Neural cell (in vitro differentiated cells): ENCODE results near the gene CDC42BPB. TPM values are rescaled to one million over a fixed set of nuclear protein-coding genes. Genes with fewer than 3 reads are reported as not detected.

ENCODE experiments used
- H2AFZ ChIP-seq: fragments of 200-600, 300-800 bp; sonication (generic), shearing (Covaris generic); 2 replicates; pipeline ENCODE4 v1.6.0; 2014; ENCODE audit warnings: low read depth, mild to moderate bottlenecking, antibody characterized with exemption, low read length, moderate library complexity
- H3F3A ChIP-seq: fragments of 200-600 bp; shearing (Covaris generic); 2 replicates; pipeline ENCODE4 v1.6.1; 2016; ENCODE audit warnings: mild to moderate bottlenecking, moderate library complexity, mixed read lengths, antibody characterized with exemption, low read length; ENCODE audit not compliant: insufficient read depth, poor library complexity, severe bottlenecking
- H3K27ac ChIP-seq: fragments of 200-600, 300-800 bp; sonication (generic), shearing (Covaris generic); 2 replicates; pipeline ENCODE4 v1.5.1; 2014; ENCODE audit warnings: mild to moderate bottlenecking, low read length, moderate library complexity
- H3K27me3 ChIP-seq: fragments of 300-800, 200-600 bp; sonication (generic), shearing (Covaris generic); 2 replicates; pipeline ENCODE4 v1.6.0; 2014; ENCODE audit warnings: mild to moderate bottlenecking, low read depth, low read length, moderate library complexity; ENCODE audit not compliant: insufficient read depth
- H3K36me3 ChIP-seq: fragments of 300-800, 200-600 bp; sonication (generic), shearing (Covaris generic); 2 replicates; pipeline ENCODE4 v1.5.1; 2014; ENCODE audit warnings: mild to moderate bottlenecking, antibody characterized with exemption, low read length, moderate library complexity; ENCODE audit not compliant: insufficient read depth
- H3K4me2 ChIP-seq: fragments of 300-800, 200-600 bp; sonication (generic), shearing (Covaris generic); 2 replicates; pipeline ENCODE4 v1.6.0; 2014; ENCODE audit warnings: mild to moderate bottlenecking, low read length
- H3K4me3 ChIP-seq: fragments of 300-800, 200-600 bp; sonication (generic), shearing (Covaris generic); 2 replicates; pipeline ENCODE4 v1.5.1; 2014; ENCODE audit warnings: mild to moderate bottlenecking, low read length, moderate library complexity
- H3K79me2 ChIP-seq: fragments of 200-600 bp; shearing (Covaris generic); replicated peaks from 2 replicates; pipeline ENCODE4 v1.6.0; 2014; ENCODE audit warnings: mild to moderate bottlenecking, low read length, moderate library complexity; ENCODE audit not compliant: insufficient read depth
- H3K9ac ChIP-seq: fragments of 300-800, 200-600 bp; sonication (generic), shearing (Covaris generic); 2 replicates; pipeline ENCODE4 v1.6.1; 2016; ENCODE audit warnings: mild to moderate bottlenecking, low read length, mixed read lengths
- H3K9me2 ChIP-seq: fragments of 200-600 bp; shearing (Covaris generic); 2 replicates; pipeline ENCODE4 v1.6.1; 2016; ENCODE audit warnings: mild to moderate bottlenecking, low read length, mixed read lengths; ENCODE audit not compliant: insufficient read depth
- H3K9me3 ChIP-seq: fragments of 200-600, 300-800 bp; sonication (generic), shearing (Covaris generic); 2 replicates; pipeline ENCODE4 v1.6.1; 2016; ENCODE audit warnings: mild to moderate bottlenecking, mixed run types, low read length, moderate library complexity, mixed read lengths
- H4K20me1 ChIP-seq: fragments of 200-600 bp; shearing (Covaris generic); 2 replicates; pipeline ENCODE4 v1.6.1; 2016; ENCODE audit warnings: mild to moderate bottlenecking, mixed run types; ENCODE audit not compliant: insufficient read depth
- EP300 ChIP-seq: fragments of 450-650 bp; conservative IDR thresholded peaks from 2 replicates; pipeline ENCODE4 v1.6.1; 2014; ENCODE audit warnings: antibody characterized with exemption, mild to moderate bottlenecking, moderate library complexity; ENCODE audit not compliant: poor library complexity, severe bottlenecking
- EZH2 ChIP-seq: fragments of 200-600, 300-800 bp; shearing (Covaris generic), sonication (generic); IDR thresholded peaks from 2 replicates; pipeline ENCODE4 v1.6.1; 2014; ENCODE audit warnings: antibody characterized with exemption, low read length, borderline replicate concordance, mild to moderate bottlenecking; ENCODE audit not compliant: insufficient read depth, poor library complexity, severe bottlenecking
- MXI1 ChIP-seq: fragments of 450-650 bp; conservative IDR thresholded peaks from 2 replicates; pipeline ENCODE4 v1.6.1; 2014; ENCODE audit warnings: antibody characterized with exemption, mild to moderate bottlenecking; ENCODE audit not compliant: poor library complexity, severe bottlenecking
- POLR2AphosphoS5 ChIP-seq: IDR thresholded peaks from 2 replicates; pipeline ENCODE4 v1.6.1; 2012
- RAD21 ChIP-seq: fragments of 450-650 bp; conservative IDR thresholded peaks from 2 replicates; pipeline ENCODE4 v1.6.1; 2014; ENCODE audit warnings: antibody characterized with exemption, mild to moderate bottlenecking, moderate library complexity
- SMC3 ChIP-seq: fragments of 450-650 bp; conservative IDR thresholded peaks from 2 replicates; pipeline ENCODE4 v1.6.1; 2014; ENCODE audit warnings: antibody characterized with exemption, mild to moderate bottlenecking, moderate library complexity; ENCODE audit not compliant: poor library complexity
- TAF1 ChIP-seq: IDR thresholded peaks from 2 replicates; pipeline ENCODE4 v1.6.1; 2012; ENCODE audit warnings: low read depth
- polyA plus RNA-seq: library from polyadenylated mRNA; depleted of rRNA; stranded (reverse); fragments of >200 nt; gene quantifications from 2 replicates; pipeline ENCODE4 v1.2.3, GENCODE V29; 2014
- TF ChIP-seq, protein P1 (sequence below): IDR thresholded peaks from 2 replicates; pipeline ENCODE4 v1.6.1; 2012; ENCODE audit warnings: borderline replicate concordance

The CDC42BPB gene
- polyA plus RNA-seq, 1 donor from 2014 or later: 43.8 TPM

DNA sequence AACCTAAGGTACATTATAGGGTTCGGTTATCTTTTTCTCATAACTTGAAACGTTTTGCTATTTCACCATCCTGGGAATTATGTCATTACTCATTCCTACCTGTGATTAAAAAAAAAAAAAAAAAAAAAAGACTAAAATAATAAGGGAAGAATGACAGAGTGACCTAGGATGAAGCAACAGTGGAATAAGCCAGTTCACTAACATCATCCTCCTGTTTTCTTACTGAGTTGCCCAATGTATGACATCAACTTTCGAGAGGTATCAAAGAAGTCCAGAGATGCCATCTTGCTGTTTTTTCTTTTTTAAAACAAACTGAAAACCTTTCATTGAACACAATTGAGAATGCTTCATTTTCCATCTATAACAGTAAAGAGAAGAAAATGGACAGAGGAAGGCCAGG is 92.1 kb downstream of the CDC42BPB start:
- H3F3A ChIP-seq: no peaks in the 10 kb centered on the region
- H3K79me2 ChIP-seq: no peaks in the 10 kb centered on the region
- no peak overlapping the region for H3K4me2 ChIP-seq
- H3K9me3 ChIP-seq: no peaks in the 10 kb centered on the region
- H3K9me2 ChIP-seq: no peaks in the 10 kb centered on the region
- no peaks in the 10 kb centered on the region for H3K27me3 ChIP-seq
- H3K4me3 ChIP-seq: no peak overlapping the region
- no peak overlapping the region for H3K9ac ChIP-seq
- H2AFZ ChIP-seq: no peak overlapping the region
- H3K27ac ChIP-seq: no peak overlapping the region
- peaks cover 32% of the 10 kb centered on the region for H3K36me3 ChIP-seq
- H4K20me1 ChIP-seq: no peaks in the 10 kb centered on the region
- no peak for TF ChIP-seq RAD21

DNA sequence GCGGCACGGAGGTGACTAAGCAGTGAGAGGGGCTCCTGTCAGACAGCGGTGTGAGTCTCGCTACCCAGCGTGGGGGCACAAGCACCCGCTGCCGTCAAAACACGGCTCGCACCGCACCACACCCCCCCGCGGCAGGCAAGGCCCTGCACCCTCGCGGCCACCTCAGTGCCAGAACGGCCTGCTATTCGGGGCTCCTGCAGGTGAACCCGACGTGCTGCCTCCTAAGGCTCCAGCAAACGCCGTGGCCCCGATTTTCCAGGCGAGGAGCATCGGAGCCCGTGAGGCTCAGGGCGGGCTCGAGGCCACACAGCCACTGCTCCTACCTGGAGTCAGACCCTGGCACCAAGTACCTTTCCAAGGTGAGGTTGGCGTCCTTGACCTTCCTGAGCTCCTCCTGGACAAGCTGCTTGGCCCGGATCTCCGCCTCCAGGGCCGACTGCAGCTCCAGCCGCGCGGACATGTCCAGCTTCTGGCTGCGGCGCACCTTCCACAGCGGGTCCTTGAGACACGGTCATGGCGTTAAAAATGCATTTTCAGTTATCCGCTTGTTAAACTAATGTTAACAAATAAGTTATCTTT is 93.1 kb downstream of the CDC42BPB start:
- Histone ChIP-seq H3K79me2 (no peaks in the 10 kb centered on the region), H3K4me2 (no peak overlapping the region), H3K4me3 (no peak overlapping the region), H3K36me3 (peaks cover 31% of the 10 kb centered on the region), H3K9ac (no peak overlapping the region), H3F3A (no peaks in the 10 kb centered on the region), H4K20me1 (no peaks in the 10 kb centered on the region), H3K9me3 (no peaks in the 10 kb centered on the region), H2AFZ (no peak overlapping the region), H3K27ac (no peak overlapping the region), H3K9me2 (no peaks in the 10 kb centered on the region), H3K27me3 (no peaks in the 10 kb centered on the region)
- no peak for TF ChIP-seq EP300

DNA sequence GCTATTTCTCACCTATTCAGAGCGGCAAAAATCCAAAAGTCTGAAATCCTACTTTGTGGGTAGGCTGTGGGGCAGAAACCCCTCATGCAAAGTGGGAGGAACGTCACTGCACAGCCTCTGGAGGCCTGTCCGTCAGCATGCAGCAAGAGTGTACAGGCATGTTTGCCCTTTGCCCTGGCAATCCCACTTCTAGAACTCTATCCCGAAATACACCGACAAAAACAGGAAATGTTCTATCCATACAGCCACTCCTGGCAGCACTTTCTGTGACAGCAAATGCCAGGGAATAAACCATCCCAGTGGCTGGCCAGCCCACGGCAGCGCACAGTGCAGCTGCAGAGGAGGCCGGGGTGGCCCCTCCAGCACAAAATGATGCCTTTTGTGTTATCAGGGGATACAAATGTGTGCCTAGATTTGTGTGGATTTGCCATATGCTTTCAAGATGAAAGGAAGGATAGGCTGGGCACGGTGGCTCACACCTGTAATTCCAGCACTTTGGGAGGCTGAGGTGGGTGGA is 95.2 kb downstream of the CDC42BPB start:
- no peak for TF ChIP-seq MXI1
- TF ChIP-seq TAF1: no peak
- TF ChIP-seq SMC3: no peak
- no peak for TF ChIP-seq POLR2AphosphoS5
- TF ChIP-seq RAD21: no peak
- TF ChIP-seq, protein P1, sequence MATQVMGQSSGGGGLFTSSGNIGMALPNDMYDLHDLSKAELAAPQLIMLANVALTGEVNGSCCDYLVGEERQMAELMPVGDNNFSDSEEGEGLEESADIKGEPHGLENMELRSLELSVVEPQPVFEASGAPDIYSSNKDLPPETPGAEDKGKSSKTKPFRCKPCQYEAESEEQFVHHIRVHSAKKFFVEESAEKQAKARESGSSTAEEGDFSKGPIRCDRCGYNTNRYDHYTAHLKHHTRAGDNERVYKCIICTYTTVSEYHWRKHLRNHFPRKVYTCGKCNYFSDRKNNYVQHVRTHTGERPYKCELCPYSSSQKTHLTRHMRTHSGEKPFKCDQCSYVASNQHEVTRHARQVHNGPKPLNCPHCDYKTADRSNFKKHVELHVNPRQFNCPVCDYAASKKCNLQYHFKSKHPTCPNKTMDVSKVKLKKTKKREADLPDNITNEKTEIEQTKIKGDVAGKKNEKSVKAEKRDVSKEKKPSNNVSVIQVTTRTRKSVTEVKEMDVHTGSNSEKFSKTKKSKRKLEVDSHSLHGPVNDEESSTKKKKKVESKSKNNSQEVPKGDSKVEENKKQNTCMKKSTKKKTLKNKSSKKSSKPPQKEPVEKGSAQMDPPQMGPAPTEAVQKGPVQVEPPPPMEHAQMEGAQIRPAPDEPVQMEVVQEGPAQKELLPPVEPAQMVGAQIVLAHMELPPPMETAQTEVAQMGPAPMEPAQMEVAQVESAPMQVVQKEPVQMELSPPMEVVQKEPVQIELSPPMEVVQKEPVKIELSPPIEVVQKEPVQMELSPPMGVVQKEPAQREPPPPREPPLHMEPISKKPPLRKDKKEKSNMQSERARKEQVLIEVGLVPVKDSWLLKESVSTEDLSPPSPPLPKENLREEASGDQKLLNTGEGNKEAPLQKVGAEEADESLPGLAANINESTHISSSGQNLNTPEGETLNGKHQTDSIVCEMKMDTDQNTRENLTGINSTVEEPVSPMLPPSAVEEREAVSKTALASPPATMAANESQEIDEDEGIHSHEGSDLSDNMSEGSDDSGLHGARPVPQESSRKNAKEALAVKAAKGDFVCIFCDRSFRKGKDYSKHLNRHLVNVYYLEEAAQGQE: no peak
- no peak for TF ChIP-seq EP300
- no peak for TF ChIP-seq EZH2
- H3K27ac ChIP-seq: no peak overlapping the region
- no peaks in the 10 kb centered on the region for H3K27me3 ChIP-seq
- no peak overlapping the region for H2AFZ ChIP-seq
- no peak overlapping the region for H3K9ac ChIP-seq
- no peaks in the 10 kb centered on the region for H4K20me1 ChIP-seq
- no peak overlapping the region for H3K4me2 ChIP-seq
- H3F3A ChIP-seq: no peaks in the 10 kb centered on the region
- no peaks in the 10 kb centered on the region for H3K9me2 ChIP-seq
- H3K36me3 ChIP-seq: peaks cover 31% of the 10 kb centered on the region
- no peak overlapping the region for H3K4me3 ChIP-seq
- no peaks in the 10 kb centered on the region for H3K79me2 ChIP-seq
- no peaks in the 10 kb centered on the region for H3K9me3 ChIP-seq
